HCT116 (cell line): ENCODE data around the gene MEIS2. TPM values are rescaled to one million over a fixed set of nuclear protein-coding genes. Genes with fewer than 3 reads are reported as not detected.

Source experiments
- ATAC-seq: fragments of 200-7000 bp; cut with Tn5 transposase; 2 replicates; pipeline ENCODE4 v1.9.1; 2020; ENCODE audit warnings: mild to moderate bottlenecking, moderate library complexity
- BruUV-seq: library from RNA; stranded (reverse); fragments of 400-500 nt; replicated peaks from 2 replicates; lab custom pipeline; 2021; lab: Mats Ljungman, UMichigan
- CTCF ChIA-PET: fragments of 300-600 bp; sonication (Branson Sonifier 250); formaldehyde crosslinking; loops from one replicate; lab custom pipeline; 2021; ENCODE audit warnings: antibody characterized with exemption; lab: Charles Lee
- POLR2A ChIA-PET: fragments of 300-600, 350-600 bp; sonication (Branson Sonifier 250); formaldehyde crosslinking; loops from one replicate; lab custom pipeline; 2021; ENCODE audit warnings: antibody characterized with exemption; lab: Charles Lee
- RAD21 ChIA-PET, 2 experiments: fragments of 300-600 bp; sonication (Branson Sonifier 250); formaldehyde crosslinking; loops; one replicate each; lab custom pipeline; 2023; ENCODE audit warnings: low total read pairs in 2 of 2; ENCODE audit not compliant: uncharacterized antibody in 2 of 2, unreplicated experiment in 2 of 2, low non-redundant PET in 1 of 2; lab: Charles Lee
- DNase-seq: peaks from one replicate; pipeline ENCODE4 v3.0.0-alpha.2; 2010; ENCODE audit warnings: low read depth, low spot score
- H2AFZ ChIP-seq: fragments of 200-600 bp; shearing (Covaris generic), sonication (generic); 2 replicates; pipeline ENCODE4 v1.6.1; 2017; ENCODE audit warnings: low read depth, mixed run types, mixed read lengths, antibody characterized with exemption, low read length; ENCODE audit not compliant: poor library complexity, severe bottlenecking
- H3K27ac ChIP-seq: 2 replicates; pipeline ENCODE4 v1.5.1; 2012; ENCODE audit warnings: low read depth, low read length
- H3K27me3 ChIP-seq: fragments of 200-600 bp; sonication (generic); 2 replicates; pipeline ENCODE4 v1.6.1; 2016; ENCODE audit warnings: mixed run types, low read length, mixed read lengths; ENCODE audit not compliant: insufficient read depth
- H3K36me3 ChIP-seq, 2 experiments: fragments of 200-500 bp in 1 of 2; fragments of 200-600 bp in 1 of 2; sonication (Bioruptor generic) in 1 of 2; sonication (generic) in 1 of 2; 2 replicates each; pipeline versions ENCODE4 v1.5.1 to v1.6.1; 2014 to 2016; ENCODE audit warnings: low read length in 2 of 2, inconsistent platforms in 1 of 2, mixed read lengths in 1 of 2, mixed run types in 1 of 2; ENCODE audit not compliant: insufficient read depth in 2 of 2, control insufficient read depth in 1 of 2
- H3K4me1 ChIP-seq, 2 experiments: fragments of 200-600 bp in 1 of 2; sonication (generic) in 1 of 2; 2 replicates each; pipeline versions ENCODE4 v1.5.1 to v1.6.1; 2012 to 2017; ENCODE audit warnings: low read length in 2 of 2, inconsistent platforms in 1 of 2, mild to moderate bottlenecking in 1 of 2, mixed read lengths in 1 of 2, mixed run types in 1 of 2, moderate library complexity in 1 of 2; ENCODE audit not compliant: insufficient read depth in 2 of 2, control insufficient read depth in 1 of 2
- H3K4me2 ChIP-seq: fragments of 200-600 bp; sonication (generic); 2 replicates; pipeline ENCODE4 v1.6.1; 2017; ENCODE audit warnings: mixed run types, low read length, mixed read lengths
- H3K4me3 ChIP-seq, 2 experiments: fragments of 200-600 bp in 1 of 2; sonication (generic) in 1 of 2; replicated peaks in 1 of 2; 2 replicates each; pipeline ENCODE4 v1.5.1; 2011 to 2016; ENCODE audit warnings: low read length in 2 of 2, control low read depth in 1 of 2, low read depth in 1 of 2, mild to moderate bottlenecking in 1 of 2, mixed read lengths in 1 of 2, mixed run types in 1 of 2
- H3K79me2 ChIP-seq: fragments of 200-600 bp; sonication (generic); 2 replicates; pipeline ENCODE4 v1.6.1; 2017; ENCODE audit warnings: mild to moderate bottlenecking, mixed run types, low read length, moderate library complexity, mixed read lengths; ENCODE audit not compliant: insufficient read depth
- H3K9ac ChIP-seq: fragments of 200-600 bp; sonication (generic); 2 replicates; pipeline ENCODE4 v1.6.1; 2016; ENCODE audit warnings: low read length, mixed read lengths
- H3K9me2 ChIP-seq: fragments of 200-600 bp; sonication (generic), shearing (Covaris generic); 2 replicates; pipeline ENCODE4 v1.6.1; 2017; ENCODE audit warnings: mixed run types, mild to moderate bottlenecking, moderate library complexity; ENCODE audit not compliant: insufficient read depth
- H3K9me3 ChIP-seq, 2 experiments: fragments of 200-500 bp in 1 of 2; fragments of 200-600 bp in 1 of 2; sonication (Bioruptor generic) in 1 of 2; sonication (generic) in 1 of 2; 2 replicates each; pipeline ENCODE4 v1.6.1; 2014 to 2017; ENCODE audit warnings: low read length in 2 of 2, mixed read lengths in 2 of 2, inconsistent platforms in 1 of 2, low read depth in 1 of 2, mild to moderate bottlenecking in 1 of 2, mixed run types in 1 of 2, moderate library complexity in 1 of 2; ENCODE audit not compliant: control insufficient read depth in 1 of 2, insufficient read depth in 1 of 2
- H4K20me1 ChIP-seq: fragments of 200-600 bp; sonication (generic), shearing (Covaris generic); 2 replicates; pipeline ENCODE4 v1.6.1; 2017; ENCODE audit warnings: mixed run types, mild to moderate bottlenecking, moderate library complexity; ENCODE audit not compliant: insufficient read depth
- CBX3 ChIP-seq: IDR thresholded peaks from 2 replicates; pipeline ENCODE4 v1.6.1; 2012; ENCODE audit warnings: low read depth
- ELF1 ChIP-seq: IDR thresholded peaks from 2 replicates; pipeline ENCODE4 v1.6.1; 2012; ENCODE audit warnings: low read depth, borderline replicate concordance
- EZH2 ChIP-seq: fragments of 200-600 bp; sonication (generic); IDR thresholded peaks from 2 replicates; pipeline ENCODE4 v1.6.1; 2017; ENCODE audit warnings: antibody characterized with exemption, mixed run types
- JUND ChIP-seq: IDR thresholded peaks from 2 replicates; pipeline ENCODE4 v1.6.1; 2012
- POLR2AphosphoS5 ChIP-seq: IDR thresholded peaks from 2 replicates; pipeline ENCODE4 v1.6.1; 2011; ENCODE audit warnings: mild to moderate bottlenecking, low read depth, low read length, moderate library complexity
- RAD21 ChIP-seq: IDR thresholded peaks from 2 replicates; pipeline ENCODE4 v1.6.1; 2012; ENCODE audit warnings: low read depth, mild to moderate bottlenecking
- SIN3A ChIP-seq: IDR thresholded peaks from 2 replicates; pipeline ENCODE4 v1.6.1; 2012; ENCODE audit warnings: low read depth
- SP1 ChIP-seq: IDR thresholded peaks from 2 replicates; pipeline ENCODE4 v1.6.1; 2012; ENCODE audit warnings: low read depth
- TCF7L2 ChIP-seq: IDR thresholded peaks from 2 replicates; pipeline ENCODE4 v1.7.0; 2011; ENCODE audit warnings: borderline replicate concordance, inconsistent platforms; ENCODE audit not compliant: insufficient read depth, insufficient read length; ENCODE audit errors: extremely low read depth
- ZBTB33 ChIP-seq: IDR thresholded peaks from 2 replicates; pipeline ENCODE4 v1.6.1; 2011; ENCODE audit warnings: mild to moderate bottlenecking, low read length, moderate library complexity; ENCODE audit not compliant: insufficient replicate concordance; ENCODE audit errors: extremely low read depth
- ZFX ChIP-seq: fragments of 450-650 bp; IDR thresholded peaks from 2 replicates; pipeline ENCODE4 v1.6.1; 2017
- ZNF274 ChIP-seq: fragments of 200-500 bp; sonication (Bioruptor generic); IDR thresholded peaks from 2 replicates; pipeline ENCODE4 v1.6.1; 2014; ENCODE audit warnings: mild to moderate bottlenecking, low read depth, low read length, inconsistent platforms
- intact Hi-C: fragments of 100-400 bp; cut with micrococcal nuclease; formaldehyde crosslinking; loops from 2 replicates; pipeline ENCODE4 v1.10.0; 2022
- total RNA-seq: library from RNA; stranded (reverse); gene quantifications from one replicate; pipeline ENCODE4 v1.2.1, GENCODE V29; 2021; ENCODE audit not compliant: unreplicated experiment
- TF ChIP-seq, protein P1 (sequence below): IDR thresholded peaks from 2 replicates; pipeline ENCODE4 v1.6.1; 2012; ENCODE audit warnings: low read depth
- TF ChIP-seq, protein P2 (sequence below): IDR thresholded peaks from 2 replicates; pipeline ENCODE4 v1.6.1; 2012

Gene MEIS2
- total RNA-seq, 1 experiment from 2014 or later, result 11.5 TPM

DNA sequence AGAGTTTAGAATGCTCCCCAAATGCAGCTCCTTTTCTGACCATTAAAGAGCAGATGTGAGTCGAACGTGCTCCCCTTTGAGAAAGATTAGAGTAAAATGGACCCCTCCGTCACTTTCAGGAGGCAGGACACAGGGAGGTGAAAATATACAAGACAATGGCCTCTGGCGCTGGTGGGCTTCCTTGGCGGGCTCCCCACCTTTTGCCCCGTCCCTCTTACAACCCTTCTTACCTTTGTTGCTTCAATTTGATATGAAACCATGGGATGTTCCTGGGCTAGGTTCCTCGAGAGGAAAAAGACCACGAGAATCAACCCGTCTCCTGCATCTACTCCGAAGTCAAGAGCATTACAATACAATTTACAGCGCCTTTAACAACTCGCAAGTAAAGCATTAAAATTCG is 214.2 kb downstream of the MEIS2 start (continued):
- TF ChIP-seq, protein P1, sequence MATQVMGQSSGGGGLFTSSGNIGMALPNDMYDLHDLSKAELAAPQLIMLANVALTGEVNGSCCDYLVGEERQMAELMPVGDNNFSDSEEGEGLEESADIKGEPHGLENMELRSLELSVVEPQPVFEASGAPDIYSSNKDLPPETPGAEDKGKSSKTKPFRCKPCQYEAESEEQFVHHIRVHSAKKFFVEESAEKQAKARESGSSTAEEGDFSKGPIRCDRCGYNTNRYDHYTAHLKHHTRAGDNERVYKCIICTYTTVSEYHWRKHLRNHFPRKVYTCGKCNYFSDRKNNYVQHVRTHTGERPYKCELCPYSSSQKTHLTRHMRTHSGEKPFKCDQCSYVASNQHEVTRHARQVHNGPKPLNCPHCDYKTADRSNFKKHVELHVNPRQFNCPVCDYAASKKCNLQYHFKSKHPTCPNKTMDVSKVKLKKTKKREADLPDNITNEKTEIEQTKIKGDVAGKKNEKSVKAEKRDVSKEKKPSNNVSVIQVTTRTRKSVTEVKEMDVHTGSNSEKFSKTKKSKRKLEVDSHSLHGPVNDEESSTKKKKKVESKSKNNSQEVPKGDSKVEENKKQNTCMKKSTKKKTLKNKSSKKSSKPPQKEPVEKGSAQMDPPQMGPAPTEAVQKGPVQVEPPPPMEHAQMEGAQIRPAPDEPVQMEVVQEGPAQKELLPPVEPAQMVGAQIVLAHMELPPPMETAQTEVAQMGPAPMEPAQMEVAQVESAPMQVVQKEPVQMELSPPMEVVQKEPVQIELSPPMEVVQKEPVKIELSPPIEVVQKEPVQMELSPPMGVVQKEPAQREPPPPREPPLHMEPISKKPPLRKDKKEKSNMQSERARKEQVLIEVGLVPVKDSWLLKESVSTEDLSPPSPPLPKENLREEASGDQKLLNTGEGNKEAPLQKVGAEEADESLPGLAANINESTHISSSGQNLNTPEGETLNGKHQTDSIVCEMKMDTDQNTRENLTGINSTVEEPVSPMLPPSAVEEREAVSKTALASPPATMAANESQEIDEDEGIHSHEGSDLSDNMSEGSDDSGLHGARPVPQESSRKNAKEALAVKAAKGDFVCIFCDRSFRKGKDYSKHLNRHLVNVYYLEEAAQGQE, result no peak
- TF ChIP-seq RAD21, result no peak

DNA sequence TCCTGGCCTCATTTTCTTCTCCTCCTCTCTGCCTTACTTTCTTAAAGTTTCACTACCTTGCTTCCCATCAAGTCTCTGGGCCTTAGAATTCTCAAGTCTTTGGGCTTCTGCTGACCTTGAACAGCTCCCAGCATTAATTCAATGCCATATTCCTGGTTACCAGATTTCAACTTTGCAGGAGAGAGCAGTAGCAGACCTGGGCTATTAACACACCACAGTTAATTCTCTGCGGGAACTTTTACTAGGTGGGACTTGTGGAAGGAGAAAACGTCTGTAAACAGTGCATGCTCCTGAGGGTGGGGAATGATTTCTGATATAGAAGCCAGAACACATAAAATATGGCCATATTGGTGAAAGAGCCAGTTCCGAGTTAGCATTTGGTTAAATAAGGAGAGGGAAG is 214.6 kb downstream of the MEIS2 start:
- ChIA-PET CTCF (no interaction called here), POLR2A (no interaction called here), RAD21 (no interaction called here)
- H3K4me1 ChIP-seq, result no peaks in the 10 kb centered on the region
- DNase-seq (no peak), ATAC-seq (no peak)
- H3K4me2 ChIP-seq, result no peak overlapping the region
- H3K36me3 ChIP-seq, result no peaks in the 10 kb centered on the region
- H3K9me3 ChIP-seq, result no peaks in the 10 kb centered on the region
- no peaks in the 10 kb centered on the region for H3K9me2 ChIP-seq
- intact Hi-C loops, result loop anchor here (10.0 kb wide), 2 partner anchors 1131 to 1601 kb away; no protein-coding TSS in a partner anchor
- H4K20me1 ChIP-seq, result no peaks in the 10 kb centered on the region
- no peak overlapping the region for H3K4me3 ChIP-seq
- no peak overlapping the region for H3K9ac ChIP-seq
- H3K79me2 ChIP-seq, result no peaks in the 10 kb centered on the region
- no peaks in the 10 kb centered on the region for H3K27me3 ChIP-seq
- no TSS peak for BruUV-seq
- no peak overlapping the region for H3K27ac ChIP-seq
- H2AFZ ChIP-seq, result no peak overlapping the region
- TF ChIP-seq CBX3 (no peak), RAD21 (no peak), SIN3A (no peak), ELF1 (no peak), JUND (no peak), POLR2AphosphoS5 (no peak), EZH2 (no peak), ZNF274 (no peak), ZFX (no peak), TCF7L2 (no peak), ZBTB33 (no peak), SP1 (no peak)
- TF ChIP-seq, protein P2, sequence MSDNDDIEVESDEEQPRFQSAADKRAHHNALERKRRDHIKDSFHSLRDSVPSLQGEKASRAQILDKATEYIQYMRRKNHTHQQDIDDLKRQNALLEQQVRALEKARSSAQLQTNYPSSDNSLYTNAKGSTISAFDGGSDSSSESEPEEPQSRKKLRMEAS, result no peak
- TF ChIP-seq, protein P1, result no peak
